NCI-H524 treated with DMSO at 0.1 percent for 48 hours (cell line): Measurements from ENCODE around the gene GLIS1.

Experiments used
- DNase-seq: peaks from one replicate; lab custom pipeline; 2025; lab: John Stamatoyannopoulos, UW

The GLIS1 gene

DNA sequence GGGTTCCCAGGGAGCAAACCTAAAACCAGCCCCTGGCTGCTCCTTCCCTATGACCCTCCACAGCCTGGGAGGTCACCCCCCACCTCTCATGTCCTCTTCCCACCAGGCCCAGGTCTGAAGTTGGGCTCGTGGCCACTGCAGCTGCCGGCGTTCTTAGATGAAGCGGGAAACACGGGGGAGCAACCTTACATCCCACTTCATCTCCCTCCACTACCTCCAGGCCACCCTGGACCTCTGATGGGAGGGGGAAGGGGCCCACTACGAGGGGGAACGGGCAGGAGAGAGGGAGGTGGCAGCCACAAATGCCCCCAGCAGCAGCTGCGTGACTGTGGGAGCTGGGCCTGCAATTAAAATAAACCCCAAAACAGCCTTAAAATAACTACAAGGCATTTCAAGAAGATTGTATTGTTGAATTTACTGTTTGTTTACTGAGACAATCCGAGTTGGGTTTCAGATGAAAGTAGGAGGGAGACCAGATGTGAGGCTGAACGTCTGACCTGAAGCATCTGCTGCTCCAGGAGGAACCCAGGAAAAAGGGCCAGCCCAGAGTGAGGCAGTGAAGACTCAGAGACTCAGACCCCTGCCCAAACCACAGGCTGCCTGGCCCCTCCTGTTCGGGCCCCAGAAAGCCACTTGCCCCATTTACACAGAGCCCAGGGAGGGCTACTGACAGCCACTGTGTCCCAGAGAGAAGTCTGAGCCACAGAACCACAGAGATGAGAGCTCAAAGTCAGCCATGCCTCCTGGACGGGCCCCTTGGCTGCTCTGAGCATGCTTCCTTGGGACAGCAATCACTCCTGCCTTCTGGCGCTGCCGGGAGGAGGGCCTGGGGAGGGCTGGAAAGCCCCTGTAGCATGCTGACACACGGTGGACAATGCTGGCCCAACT lies 59.8 kb downstream of the GLIS1 start:
- no peak for DNase-seq

DNA sequence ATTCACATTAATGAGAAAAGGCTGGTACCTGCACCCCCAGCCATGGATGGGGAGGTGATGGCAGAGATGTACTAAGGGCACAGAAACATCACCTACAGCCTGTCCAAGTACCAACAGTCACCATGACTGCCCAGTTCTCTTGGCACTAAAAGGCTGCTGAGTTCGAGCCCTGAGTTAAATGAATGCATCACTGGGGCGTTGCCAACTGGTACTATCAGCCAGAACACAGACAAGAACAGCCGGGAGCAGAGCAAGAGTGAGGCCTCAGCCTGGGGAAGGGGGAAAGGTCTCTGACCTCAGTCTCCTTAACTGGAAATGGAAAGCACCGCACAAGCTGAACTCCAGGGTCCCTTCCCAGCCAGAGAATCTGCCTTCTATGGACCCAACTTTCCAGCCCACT lies 60.5 kb downstream of the GLIS1 start:
- no peak for DNase-seq

DNA sequence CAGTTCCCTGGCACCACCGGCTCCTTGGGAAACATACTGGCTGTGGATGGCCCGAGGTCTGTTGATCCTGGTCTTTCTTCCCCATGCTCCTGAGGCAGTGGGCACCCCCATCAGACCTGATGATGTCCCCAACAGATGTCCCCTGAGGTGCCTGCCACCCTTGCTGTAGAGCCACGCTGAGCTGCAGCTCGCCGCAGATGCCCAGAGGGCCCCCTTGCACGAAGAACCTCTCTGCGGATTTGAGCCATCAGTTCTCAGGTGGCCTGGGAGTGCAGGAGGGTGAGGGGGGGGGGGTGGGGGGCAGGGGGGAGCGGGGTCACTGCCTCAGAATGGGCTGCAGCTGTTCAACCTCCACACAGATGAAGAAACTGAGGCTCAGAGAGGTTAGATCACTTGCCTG lies 60.9 kb downstream of the GLIS1 start:
- no peak for DNase-seq

DNA sequence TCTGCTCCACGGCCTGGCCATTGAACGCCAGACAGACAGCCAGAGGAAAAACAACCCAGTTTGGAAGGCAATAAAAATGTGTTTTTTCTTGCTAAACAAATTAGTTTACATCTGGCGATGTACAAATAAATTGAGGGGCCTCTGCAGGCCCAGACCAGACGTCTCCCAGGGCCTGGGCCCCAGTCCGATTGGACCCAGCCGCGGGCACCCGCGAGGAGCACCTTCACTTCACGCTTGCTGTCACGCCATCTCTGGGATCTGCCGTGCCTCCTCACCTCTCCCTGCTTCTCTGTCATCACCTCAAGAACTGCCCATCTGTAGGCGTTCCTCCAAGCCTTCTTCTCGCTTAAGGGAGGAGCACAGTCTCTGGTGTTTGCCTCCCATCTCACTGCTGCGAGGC lies 61.5 kb downstream of the GLIS1 start:
- DNase-seq: no peak

DNA sequence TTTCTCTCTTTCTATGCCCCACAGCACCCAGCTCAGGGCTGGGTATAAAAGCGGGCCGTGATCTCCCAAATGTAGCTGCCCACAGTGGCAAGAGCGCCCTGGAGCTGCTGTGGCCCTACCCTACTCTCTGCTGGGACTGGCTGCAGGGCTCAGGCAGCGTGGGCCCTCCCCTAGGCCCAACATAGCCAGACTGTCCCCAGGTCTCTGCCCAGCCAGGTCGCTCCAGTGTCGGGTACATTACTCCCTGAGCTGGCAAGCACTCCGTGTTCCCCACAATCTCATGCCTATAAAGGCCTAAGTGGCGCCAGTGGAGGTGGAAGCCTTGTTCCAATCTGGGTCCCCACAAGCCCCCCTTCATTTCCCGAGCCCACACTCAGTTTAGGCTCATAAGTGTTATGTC lies 66.2 kb downstream of the GLIS1 start:
- no peak for DNase-seq

DNA sequence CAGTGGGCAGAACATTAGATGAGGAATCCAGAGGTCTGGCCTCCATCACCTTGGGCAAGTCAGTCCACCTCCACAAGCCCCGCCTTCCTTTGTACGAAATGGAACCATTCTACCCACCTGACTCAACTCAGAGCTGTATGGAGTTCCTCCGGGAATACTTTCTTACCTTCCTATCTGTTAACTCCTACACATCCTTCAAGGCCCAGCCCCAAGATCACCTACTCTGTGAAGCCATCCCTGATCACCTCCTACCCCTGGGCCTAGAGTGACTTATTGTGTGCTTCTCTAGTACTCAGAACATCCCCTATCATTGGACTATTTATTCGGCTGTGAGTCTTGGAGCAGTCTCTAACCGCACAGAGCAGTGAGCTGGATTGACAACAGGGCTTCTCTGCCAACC lies 66.7 kb downstream of the GLIS1 start:
- no peak for DNase-seq

DNA sequence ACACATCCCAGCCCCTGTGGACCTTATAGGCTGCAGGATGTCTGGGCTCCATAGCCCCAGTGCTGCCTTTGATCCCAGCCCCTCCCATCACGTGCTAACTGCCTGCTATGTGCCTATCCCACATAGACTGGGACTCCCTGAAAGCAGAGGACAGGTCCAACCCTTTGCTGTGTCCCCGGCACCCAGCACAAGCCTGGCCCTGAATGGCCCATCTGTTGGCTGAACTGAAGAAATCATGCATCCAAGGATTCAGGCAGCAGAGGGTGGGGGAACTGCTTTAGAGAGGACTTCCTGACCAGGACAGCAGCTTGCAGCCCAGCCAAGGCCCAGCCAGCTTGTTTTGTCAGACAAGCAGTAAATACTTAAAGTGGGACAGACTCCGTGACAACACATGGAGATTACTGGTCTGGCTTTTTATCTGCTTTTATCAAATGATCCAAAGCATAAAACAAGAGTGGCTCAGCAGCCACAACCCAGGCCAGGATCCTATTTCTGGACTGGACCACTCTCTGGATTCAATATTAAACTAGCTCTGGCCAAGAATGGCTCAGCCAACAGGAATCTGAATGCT lies 69.3 kb downstream of the GLIS1 start:
- DNase-seq: no peak

DNA sequence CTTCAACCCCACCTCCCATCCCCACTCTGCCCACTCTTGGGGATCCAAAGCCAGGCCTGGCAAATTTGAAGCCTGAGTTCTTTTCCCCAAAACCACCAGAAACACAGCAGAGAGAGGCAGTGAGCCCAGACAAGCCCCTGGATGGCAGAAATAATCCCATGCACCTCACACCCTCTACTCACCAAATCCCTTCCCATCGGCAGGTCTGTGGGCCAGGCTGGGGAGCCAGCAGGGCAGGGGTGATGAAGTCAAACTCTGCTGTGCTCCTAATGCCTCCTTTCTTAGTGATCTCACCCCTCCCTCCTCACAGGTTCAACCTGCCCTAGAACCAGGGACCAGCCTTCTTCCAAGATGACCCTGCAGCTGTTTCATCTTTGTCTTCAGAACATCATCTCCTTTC lies 72.4 kb downstream of the GLIS1 start:
- no peak for DNase-seq

DNA sequence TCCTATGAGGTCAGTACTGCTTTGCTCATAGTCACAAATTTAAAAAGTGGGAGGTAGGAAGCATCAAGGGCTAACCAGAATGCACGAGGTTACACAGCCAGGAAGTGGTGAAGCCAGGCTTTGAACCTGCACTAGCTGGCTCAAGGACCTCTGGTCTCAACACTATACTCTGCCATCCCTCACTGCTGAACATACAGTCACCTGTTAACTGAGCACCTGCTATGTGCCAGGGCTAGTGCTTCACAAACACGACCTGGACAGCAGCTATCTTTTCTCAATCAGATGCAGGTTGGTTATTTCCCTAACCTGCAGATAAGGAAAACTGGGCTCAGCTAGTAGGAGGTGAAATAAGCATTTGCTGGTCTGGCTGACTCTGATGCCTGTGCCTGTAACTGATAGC lies 73.0 kb downstream of the GLIS1 start:
- DNase-seq: no peak

DNA sequence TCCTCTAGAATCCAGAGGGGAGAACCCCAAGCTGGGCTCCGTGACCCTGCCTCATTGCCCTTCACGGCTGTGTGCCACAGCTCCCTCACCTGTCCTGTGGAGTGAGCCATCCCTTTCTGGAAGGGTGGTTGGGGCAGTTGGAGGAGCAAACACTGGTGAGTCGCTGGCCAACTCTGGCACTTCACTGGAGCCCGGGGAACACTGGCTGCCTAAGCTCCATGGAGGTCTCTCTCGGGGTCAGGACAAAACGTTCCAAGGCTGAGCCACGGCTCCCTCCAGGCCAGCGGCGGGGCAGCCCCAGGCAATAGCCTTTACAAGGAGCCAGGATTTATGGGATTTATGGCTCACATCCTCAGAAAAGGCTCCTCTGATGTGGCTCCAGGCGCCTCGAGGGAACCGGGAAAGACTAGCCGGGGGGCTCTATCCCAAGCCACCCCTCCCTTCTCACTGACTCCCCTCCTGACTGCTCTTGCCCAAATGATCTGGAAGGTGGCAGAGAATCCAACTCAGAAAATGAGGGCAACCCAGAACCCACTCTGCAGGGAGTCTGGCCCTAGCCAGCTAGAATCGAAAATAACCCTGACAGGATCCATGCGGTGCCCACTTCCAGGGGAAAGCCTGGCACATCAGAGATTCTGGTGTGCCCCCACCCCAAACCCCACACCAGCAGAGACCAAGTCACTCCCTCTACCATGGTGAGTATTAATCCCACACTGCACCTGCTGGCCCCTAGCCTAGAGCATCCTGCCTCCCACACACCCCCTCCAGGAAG lies 75.2 kb downstream of the GLIS1 start:
- DNase-seq: no peak

DNA sequence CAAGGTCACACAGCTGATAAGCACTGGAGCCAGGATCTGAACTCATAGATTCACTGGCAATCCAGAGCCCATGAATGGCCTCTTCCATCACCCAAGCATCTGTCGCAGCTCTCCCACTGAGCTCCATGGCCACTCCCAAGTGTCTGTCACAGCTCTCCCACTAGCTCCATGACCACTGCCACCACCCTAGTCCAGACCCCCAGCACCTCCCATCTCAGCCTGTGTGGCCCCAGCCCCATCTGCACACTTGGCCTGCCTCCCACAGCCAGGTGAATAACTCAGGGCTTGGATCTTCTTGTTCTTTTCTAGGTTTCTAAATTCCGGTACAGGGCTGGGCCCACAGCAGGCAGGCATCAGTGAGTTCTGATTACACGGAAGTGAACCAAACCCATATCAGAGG lies 76.0 kb downstream of the GLIS1 start:
- no peak for DNase-seq

DNA sequence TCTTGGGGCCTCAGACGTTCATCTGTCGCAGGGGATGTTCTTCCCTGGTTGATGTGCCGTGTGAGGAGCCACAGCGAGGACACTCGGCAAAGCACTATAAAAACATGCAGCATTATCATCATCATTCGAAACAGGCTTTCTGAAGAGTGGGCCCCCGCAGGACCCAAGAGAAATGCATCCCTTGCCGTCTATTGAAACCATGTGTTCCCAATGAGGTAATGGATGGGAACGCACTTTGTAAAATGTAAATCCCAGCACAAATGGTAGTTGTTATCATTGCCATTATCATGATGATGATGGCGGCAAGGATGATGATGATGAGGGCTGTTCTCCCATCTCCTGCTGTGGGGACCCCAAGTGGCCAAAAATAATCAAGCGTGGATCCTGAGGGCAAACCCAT lies 76.8 kb downstream of the GLIS1 start:
- no peak for DNase-seq

DNA sequence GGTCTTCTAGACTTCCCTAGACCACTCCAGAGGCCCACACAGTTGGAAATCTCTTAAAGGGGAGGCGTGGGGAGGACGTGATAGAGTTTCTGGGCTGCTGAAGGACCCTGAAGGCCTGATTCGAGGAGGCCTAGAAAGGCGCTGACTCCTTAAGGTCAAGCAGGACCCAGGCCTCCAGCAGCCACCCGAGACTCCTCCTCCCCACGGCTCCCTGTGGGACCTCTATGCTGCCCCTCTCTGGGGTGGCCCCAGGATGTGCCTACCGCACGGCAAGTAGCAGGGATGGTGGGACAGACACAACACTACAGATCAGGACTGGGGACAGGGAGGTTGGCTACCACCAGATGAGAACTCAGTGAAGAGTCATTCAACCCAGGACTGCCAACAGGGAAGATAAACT lies 77.5 kb downstream of the GLIS1 start:
- DNase-seq: no peak

DNA sequence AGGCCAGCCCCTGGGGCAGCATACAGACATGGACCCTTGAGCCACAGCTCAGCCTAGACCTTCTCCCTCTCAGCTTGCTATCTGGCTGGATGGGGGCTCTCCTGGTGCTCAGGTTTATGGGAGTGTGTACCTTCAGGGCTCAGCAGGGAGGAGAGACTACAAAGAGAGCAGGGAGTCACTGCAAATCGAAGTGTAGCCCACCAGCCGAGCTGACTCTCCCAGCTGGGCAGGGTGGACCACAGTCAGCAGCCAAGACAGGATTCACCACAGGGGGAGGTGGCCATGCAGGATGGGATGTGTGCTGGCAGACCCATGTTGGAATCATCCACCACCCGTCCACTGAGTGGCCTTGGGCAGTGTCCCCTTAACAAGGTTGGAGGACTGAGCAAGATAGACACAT lies 78.3 kb downstream of the GLIS1 start:
- DNase-seq: no peak

DNA sequence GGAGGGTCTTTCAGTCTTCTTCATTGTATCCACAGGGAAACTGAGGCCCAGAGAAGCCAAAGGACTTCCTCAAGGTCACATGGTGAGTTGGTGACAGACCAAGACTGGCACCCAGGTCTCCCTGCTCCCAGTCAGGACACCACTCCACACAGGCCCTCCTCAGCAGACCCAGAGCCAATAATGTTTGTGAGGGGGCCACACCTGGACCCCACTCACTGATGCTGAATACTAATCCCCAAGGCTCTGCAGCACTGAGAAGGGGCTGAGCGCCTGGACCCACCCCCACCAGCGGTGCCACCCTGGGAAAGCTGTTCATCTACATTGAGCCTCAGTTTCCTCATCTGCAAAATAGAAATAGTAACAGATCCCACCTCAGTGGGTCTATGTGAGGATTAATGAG lies 79.5 kb downstream of the GLIS1 start:
- no peak for DNase-seq

DNA sequence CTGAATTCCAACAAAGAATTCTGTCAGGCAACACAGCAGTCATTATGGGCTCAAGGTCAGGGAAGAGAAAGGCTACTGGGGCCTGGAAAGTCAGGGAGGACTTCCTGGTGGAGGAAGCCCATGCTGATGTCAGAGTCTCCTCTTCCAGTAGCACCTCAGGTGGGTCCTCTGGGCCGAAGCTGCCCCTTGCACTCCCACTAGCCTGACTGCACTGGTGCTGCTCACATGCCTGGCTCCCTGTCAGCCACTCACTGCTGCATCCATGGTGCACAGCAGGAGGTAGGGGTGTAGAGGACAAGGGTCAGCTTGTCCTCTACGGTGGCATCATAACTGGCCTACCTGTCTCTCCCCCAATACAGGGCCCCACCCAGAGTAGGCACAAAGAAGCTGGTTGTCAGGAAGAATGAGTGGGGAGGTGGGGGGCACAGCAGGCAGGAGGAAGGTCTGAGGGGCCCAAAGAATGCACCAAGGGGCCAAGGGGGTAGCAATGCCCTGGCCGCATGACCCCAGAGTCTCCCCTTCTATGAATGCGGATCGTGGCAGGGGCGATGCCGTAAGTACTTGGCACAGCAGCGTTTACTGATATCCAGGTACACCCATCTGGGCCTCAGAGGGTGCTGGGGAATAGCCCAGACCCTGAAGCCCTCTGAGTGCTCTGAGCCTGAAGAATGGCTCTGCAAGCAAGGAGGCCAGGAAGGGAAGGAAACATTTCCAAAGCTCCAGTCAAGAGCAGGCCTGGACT lies 80.3 kb downstream of the GLIS1 start:
- DNase-seq: no peak

DNA sequence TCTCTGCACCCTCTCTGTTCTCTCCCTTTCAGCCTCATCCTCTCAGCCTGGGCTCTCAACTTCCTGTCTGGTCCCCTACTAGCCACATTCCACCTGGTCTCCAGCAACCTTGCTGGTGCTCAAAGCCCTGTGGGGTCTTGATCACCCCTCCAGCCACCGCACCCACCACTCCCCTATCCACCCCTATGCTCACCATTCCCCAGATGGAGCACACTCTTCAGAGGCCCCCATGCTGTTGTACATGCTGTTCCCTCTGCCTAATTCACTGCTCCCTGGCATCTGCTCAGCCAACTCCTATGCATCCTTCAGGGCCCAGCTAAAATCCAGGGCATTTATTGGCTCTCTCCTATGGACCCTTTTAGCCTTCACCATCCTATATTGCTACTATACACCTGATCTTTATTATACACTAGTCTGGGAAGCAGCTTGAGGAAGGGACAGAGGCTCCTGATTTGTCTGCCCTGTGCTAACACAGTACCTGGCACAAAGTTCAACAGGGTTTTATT lies 81.0 kb downstream of the GLIS1 start:
- DNase-seq: no peak

DNA sequence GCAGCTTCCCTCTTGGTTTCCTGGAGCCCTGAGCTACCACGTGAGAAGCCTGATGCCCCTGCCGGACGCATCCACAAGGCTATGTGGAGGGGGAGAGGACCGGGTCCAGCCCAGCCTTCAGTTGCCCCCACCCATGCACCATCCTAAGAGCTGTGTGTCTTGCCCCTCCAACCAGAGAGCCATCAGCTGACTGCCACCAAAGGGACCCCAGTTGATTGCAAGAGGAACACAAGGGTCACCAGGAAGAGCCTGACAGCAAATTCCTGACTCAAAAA lies 81.5 kb downstream of the GLIS1 start:
- DNase-seq: no peak

DNA sequence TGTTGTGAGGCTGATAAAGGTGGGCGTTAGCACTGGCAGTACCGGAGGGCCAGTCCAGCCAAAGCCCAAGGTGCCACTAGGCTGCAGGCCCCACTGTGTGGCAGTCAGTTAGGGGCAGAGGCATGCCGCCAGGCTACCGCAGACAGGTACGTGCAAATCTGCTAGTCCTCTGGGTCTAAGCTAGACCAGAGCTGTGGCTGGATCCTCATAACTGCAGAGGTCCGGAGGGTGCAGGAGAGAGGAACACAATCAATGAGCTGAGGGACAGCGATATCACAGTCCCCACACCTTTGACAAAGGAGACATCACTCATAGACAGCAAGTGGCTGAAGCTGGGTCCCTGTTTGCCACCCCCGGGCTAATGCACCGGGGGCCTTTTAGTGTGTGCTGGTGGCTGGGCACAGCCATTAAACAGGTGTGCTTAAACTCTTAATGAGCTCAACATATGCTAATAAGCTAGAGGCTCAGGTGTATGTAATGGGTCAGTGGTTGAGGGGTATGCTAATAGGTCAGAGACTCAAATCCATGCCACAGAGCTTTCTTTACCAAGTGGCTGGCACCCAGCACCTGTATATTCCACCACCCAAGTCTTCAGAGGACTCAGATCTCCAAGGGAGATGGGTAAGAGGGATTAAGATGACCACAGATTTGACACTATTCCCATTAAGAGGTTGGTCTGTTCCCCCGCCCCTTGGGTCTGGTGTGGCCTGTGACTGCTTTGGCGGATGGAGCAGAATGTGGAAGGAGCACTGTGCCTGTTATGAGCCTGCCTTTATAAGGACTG lies 82.0 kb downstream of the GLIS1 start:
- DNase-seq: no peak

DNA sequence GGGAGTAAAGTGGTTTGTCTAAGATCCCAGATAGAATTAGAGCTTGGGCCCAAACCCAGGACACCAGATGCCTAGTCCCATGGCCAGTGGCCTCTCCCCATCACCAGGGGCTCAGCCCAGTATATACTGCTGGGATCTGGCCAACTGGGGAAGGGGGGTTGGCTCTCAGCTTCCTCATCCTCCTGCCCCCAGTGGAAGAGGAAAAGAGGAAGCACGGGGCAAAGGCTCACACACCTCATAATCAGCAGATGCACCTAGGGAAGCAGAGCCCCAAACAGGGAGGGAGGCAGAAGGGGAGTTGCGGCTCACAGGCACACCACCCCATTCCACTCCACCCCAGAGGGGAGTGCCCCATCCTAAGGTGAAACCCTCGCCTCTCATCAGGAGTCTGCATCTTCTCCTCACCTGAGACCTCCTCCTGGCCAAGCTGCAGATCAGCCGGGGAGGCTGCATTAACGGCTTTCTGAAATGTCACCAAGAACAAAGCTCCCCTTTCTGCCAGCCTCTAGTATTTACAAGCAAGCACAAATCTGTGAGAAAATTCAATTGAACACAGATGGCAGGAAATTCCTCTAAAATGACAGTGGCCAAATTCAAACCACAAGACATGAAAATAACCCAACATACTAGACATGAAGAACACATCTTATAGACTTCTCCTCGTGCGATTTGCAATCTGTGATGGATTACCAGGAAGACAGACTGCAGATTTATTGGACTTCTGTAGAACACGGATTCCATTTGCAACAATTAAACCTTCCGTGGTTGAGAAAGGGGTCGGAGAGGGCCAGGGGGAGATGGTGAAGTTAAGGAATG lies 82.8 kb downstream of the GLIS1 start:
- no peak for DNase-seq
